Adrenal gland (tissue), 12 donors: ENCODE results near the gene FERMT3. TPM values are rescaled to one million over a fixed set of nuclear protein-coding genes. Genes with fewer than 3 reads are reported as not detected.

Source experiments
- DNase-seq, 7 donors: peaks; one replicate each; pipeline ENCODE4 v3.0.0-alpha.2; 2019 to 2020
- H3K27ac ChIP-seq, 5 donors: fragments of 200-600 bp; sonication (generic) in 4 of 5; 1 replicate in 3 of 5; 2 replicates in 2 of 5; pipeline versions ENCODE4 v1.5.1 to v1.8.0; 2016 to 2020; ENCODE audit warnings: mild to moderate bottlenecking in 1 of 5
- H3K27me3 ChIP-seq: fragments of 200-600 bp; 2 replicates; pipeline ENCODE4 v1.8.0; 2021
- H3K36me3 ChIP-seq, 2 donors: fragments of 200-600 bp; replicated peaks in 1 of 2; 1 replicate in 1 of 2; 2 replicates in 1 of 2; pipeline versions ENCODE4 v1.5.1 to v1.8.0; 2018 to 2022
- H3K4me1 ChIP-seq, 2 donors: fragments of 200-600 bp; replicated peaks in 1 of 2; 1 replicate in 1 of 2; 2 replicates in 1 of 2; pipeline versions ENCODE4 v1.5.1 to v1.8.0; 2018 to 2021
- H3K4me3 ChIP-seq, 4 donors: fragments of 200-600 bp; sonication (generic) in 3 of 4; one replicate each; pipeline ENCODE4 v1.5.1; 2016 to 2018
- H3K9me3 ChIP-seq, 3 donors: fragments of 200-600 bp; sonication (generic) in 1 of 3; replicated peaks in 1 of 3; 1 replicate in 2 of 3; 2 replicates in 1 of 3; pipeline versions ENCODE4 v1.5.1 to v1.8.0; 2016 to 2021
- CTCF ChIP-seq, 6 experiments: fragments of 450-650 bp in 4 of 6; fragments of 200-600 bp in 2 of 6; sonication (generic) in 1 of 6; IDR thresholded peaks; 1 replicate in 5 of 6; 2 replicates in 1 of 6; pipeline versions ENCODE4 v1.5.1 to v1.8.0; 2016 to 2021; ENCODE audit warnings: antibody characterized with exemption in 6 of 6, mild to moderate bottlenecking in 2 of 6, moderate library complexity in 1 of 6
- POLR2A ChIP-seq, 2 donors: fragments of 450-650 bp; IDR thresholded peaks; one replicate each; pipeline ENCODE4 v1.6.1; 2017; ENCODE audit warnings: antibody characterized with exemption in 2 of 2, mild to moderate bottlenecking in 2 of 2, moderate library complexity in 1 of 2
- WGBS, 4 donors: extraction: QIAGEN DNeasy Blood & Tissue Kit in 2 of 4; methylation state at CpG; one replicate each; pipeline versions ENCODE4 v1.1.5 to v1.1.7; 2013 to 2017; 5-methylcytosine and 5-hydroxymethylcytosine counted together
- intact Hi-C, 2 donors: fragments of 100-400 bp; cut with DNase I; formaldehyde crosslinking; loops; one replicate each; pipeline versions ENCODE4 v1.14.1 to v1.15.0; 2022 to 2023
- polyA plus RNA-seq, 3 donors: library from polyadenylated mRNA; stranded (reverse); fragments of 200-250 nt in 2 of 3; fragments of 350-450 nt in 1 of 3; fragmentation: Illumina TruSeq in 1 of 3; extraction: RNeasy Lipid Tissue Mini Kit (QIAGEN cat#74804) in 1 of 3; gene quantifications; one replicate each; pipeline ENCODE4 v1.2.3, GENCODE V29; 2013 to 2014
- total RNA-seq, 9 donors: library from RNA; depleted of rRNA in 4 of 9; stranded (reverse); fragments of >200 nt in 4 of 9; fragments of 120-200 nt in 1 of 9; fragmentation: NEBNext Ultra II Directional in 1 of 9; extraction: Animal tissue kit (Norgen Biotek cat#: 25700) in 1 of 9; gene quantifications; one replicate each; pipeline versions ENCODE4 v1.1.0 to v1.2.4, GENCODE V29; 2013 to 2023
- donor health status: healthy with polysubstance abuse.
- donor health status: Bipolar disorder and iron deficiency.
- donor health status: DM: yes; HTN: yes; CAD: no.
- donor health status: DM: no; HTN: no; CAD: no.
- donor health status: DM: no; HTN: no; CAD: no.
- donor health status: DM: yes; HTN: yes; CAD: no.

The FERMT3 gene
- total and polyA plus RNA-seq, 12 donors: 3.2 to 77.0 (median 33.7) TPM

- WGBS, 4 donors: 75 to 83% (median 80%) methylated on average over 4 of the region's 4 CpGs
- no peak overlapping the region for H3K4me3 ChIP-seq
Measured at GRCh38 chr11:64170419-64170818, 36.1 kb upstream of the FERMT3 start.

GRCh38 chr11:64173616-64174355 lies 32.7 kb upstream of the FERMT3 start:
- TF ChIP-seq CTCF (IDR thresholded peaks at IDR 0.05): no peak
- TF ChIP-seq POLR2A (IDR thresholded peaks at IDR 0.05): no peak
- Histone ChIP-seq H3K27me3 (no peaks in the 10 kb centered on the region), H3K9me3 (no peaks in the 10 kb centered on the region), H3K4me1 (no peaks in the 10 kb centered on the region), H3K4me3 (no peak overlapping the region), H3K36me3 (no peaks in the 10 kb centered on the region), H3K27ac (no peak overlapping the region)
- intact Hi-C loops: no loop called here
- DNase-seq: no peak
- 85 to 96% (median 90%) methylated on average over 4 of the region's 4 CpGs for WGBS, 4 donors

More at GRCh38 chr11:64170419-64170818, 36.1 kb upstream of the FERMT3 start:
- Histone ChIP-seq H3K4me1 (peaks cover 3 to 5% of the 10 kb centered on the region in 2 donors), H3K36me3 (no peaks in the 10 kb centered on the region), H3K27ac (no peak overlapping the region), H3K9me3 (no peaks in the 10 kb centered on the region), H3K27me3 (no peaks in the 10 kb centered on the region)
- no peak for TF ChIP-seq CTCF (IDR thresholded peaks at IDR 0.05)
- no peak for TF ChIP-seq POLR2A (IDR thresholded peaks at IDR 0.05)
- intact Hi-C loops: no loop called here
- DNase-seq: no peak

DNA sequence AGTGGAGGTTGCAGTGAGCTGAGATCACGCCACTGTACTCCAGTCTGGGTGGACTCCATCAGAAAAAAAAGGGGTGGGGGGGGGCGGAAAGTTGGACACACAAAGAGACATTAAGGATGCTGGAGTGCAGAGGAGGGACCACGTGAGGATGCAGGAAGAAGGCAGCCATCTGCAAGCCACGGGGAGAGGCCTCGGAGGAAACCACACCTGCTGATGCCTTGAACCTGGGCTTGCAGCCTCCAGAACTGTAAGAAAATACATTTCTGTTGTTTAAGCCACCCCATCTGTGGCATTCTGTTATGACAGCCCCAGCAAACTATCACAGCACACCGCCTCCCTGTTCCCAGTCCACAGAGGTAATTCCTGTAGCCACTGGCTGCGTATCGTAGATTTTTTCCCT lies 29.8 kb upstream of the FERMT3 start:
- H3K4me1 ChIP-seq: peaks cover 15% of the 10 kb centered on the region in 2 donors
- TF ChIP-seq CTCF (IDR thresholded peaks at IDR 0.05): no peak
- no peak for TF ChIP-seq POLR2A (IDR thresholded peaks at IDR 0.05)
- no peak overlapping the region for H3K4me3 ChIP-seq
- DNase-seq: no peak
- H3K36me3 ChIP-seq: no peaks in the 10 kb centered on the region
- intact Hi-C loops: no loop called here
- H3K9me3 ChIP-seq: no peaks in the 10 kb centered on the region
- WGBS, 4 donors: 86 to 92% (median 89%) methylated on average over 6 to 8 of the region's 8 CpGs
- no peaks in the 10 kb centered on the region for H3K27me3 ChIP-seq
- H3K27ac ChIP-seq: no peak overlapping the region

DNA sequence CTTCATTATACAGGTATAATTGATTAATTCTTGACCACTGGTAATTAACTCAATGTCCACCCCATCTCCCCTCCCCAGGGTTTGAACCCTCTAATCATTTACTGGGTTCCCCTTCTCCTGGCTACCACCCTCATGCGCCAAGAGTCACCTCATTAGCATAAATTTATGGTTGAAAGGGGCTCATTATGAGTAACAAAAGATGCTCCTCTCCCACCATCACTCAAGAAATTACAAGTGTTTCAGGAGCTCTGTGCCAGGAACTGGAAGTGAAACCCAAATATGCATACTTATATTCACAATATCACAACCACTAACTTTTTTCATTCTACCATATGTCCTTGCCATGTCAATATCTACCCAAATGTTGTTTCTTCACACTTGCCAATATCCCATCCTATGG lies 28.3 kb upstream of the FERMT3 start:
- intact Hi-C loops: no loop called here

More for the DNA sequence above, 28.3 kb upstream of the FERMT3 start:
- no peaks in the 10 kb centered on the region for H3K36me3 ChIP-seq
- 85 to 95% (median 92%) methylated on average over 1 of the region's 1 CpG for WGBS, 4 donors
- DNase-seq: no peak
- no peak for TF ChIP-seq CTCF (IDR thresholded peaks at IDR 0.05)
- TF ChIP-seq POLR2A (IDR thresholded peaks at IDR 0.05): no peak
- no peaks in the 10 kb centered on the region for H3K9me3 ChIP-seq
- no peak overlapping the region for H3K4me3 ChIP-seq
- no peaks in the 10 kb centered on the region for H3K27me3 ChIP-seq
- H3K27ac ChIP-seq: no peak overlapping the region
- peaks cover 22 to 25% of the 10 kb centered on the region in 2 donors for H3K4me1 ChIP-seq
